Endometrium (tissue), 2 donors: ENCODE measurements around the gene MBNL1.
"Not testable (repeated sequence)": the region's sequence is repeated elsewhere in the genome, so short reads cannot be mapped to it uniquely, and the experiment has no call there.

Source experiments
- FAIRE-seq: peaks from 2 replicates; lab custom pipeline; 2012; peaks lifted over from hg19 to GRCh38; lab: Jason Lieb, UNC
- donor health status: control.
- donor health status: control.

MBNL1 gene

GRCh38 chr3:152319831-152320617 is 51.3 kb downstream of the MBNL1 start:
- no peak for FAIRE-seq

GRCh38 chr3:152321200-152321954 is 52.6 kb downstream of the MBNL1 start:
- FAIRE-seq, result no peak

GRCh38 chr3:152321955-152322377 is 53.2 kb downstream of the MBNL1 start:
- FAIRE-seq, result no peak

- no peak for FAIRE-seq
These were observed 54.0 kb downstream of the MBNL1 start for GRCh38 chr3:152322756-152323155.

- FAIRE-seq, result no peak
These were observed 55.1 kb downstream of the MBNL1 start for GRCh38 chr3:152323834-152324233.

- no peak for FAIRE-seq
These were observed 56.4 kb downstream of the MBNL1 start for GRCh38 chr3:152325136-152325535.

GRCh38 chr3:152327203-152327602 is 58.5 kb downstream of the MBNL1 start:
- FAIRE-seq, result no peak

- peak; percentile 72 for FAIRE-seq
These were observed 60.1 kb downstream of the MBNL1 start for GRCh38 chr3:152328841-152329240.

GRCh38 chr3:152330559-152330958 is 61.8 kb downstream of the MBNL1 start:
- FAIRE-seq, result no peak

- no peak for FAIRE-seq
These were observed 62.4 kb downstream of the MBNL1 start for GRCh38 chr3:152331018-152331541.

GRCh38 chr3:152331998-152332397 is 63.3 kb downstream of the MBNL1 start:
- FAIRE-seq, result no peak

GRCh38 chr3:152333928-152334327 is 65.2 kb downstream of the MBNL1 start:
- no peak for FAIRE-seq

GRCh38 chr3:152334761-152335160 is 66.0 kb downstream of the MBNL1 start:
- FAIRE-seq, result no peak

GRCh38 chr3:152335273-152335672 is 66.5 kb downstream of the MBNL1 start:
- no peak for FAIRE-seq

- not testable (repeated sequence) for FAIRE-seq
These were observed 68.6 kb downstream of the MBNL1 start for GRCh38 chr3:152337337-152337736.

- FAIRE-seq, result no peak
These were observed 69.5 kb downstream of the MBNL1 start for GRCh38 chr3:152338159-152338720.

GRCh38 chr3:152339881-152340505 is 71.3 kb downstream of the MBNL1 start:
- no peak for FAIRE-seq

- FAIRE-seq, result no peak
These were observed 76.5 kb downstream of the MBNL1 start for GRCh38 chr3:152345233-152345632.

- FAIRE-seq, result no peak
These were observed 77.3 kb downstream of the MBNL1 start for GRCh38 chr3:152346058-152346457.

GRCh38 chr3:152346740-152347139 is 78.0 kb downstream of the MBNL1 start:
- no peak for FAIRE-seq

- FAIRE-seq, result no peak
These were observed 79.9 kb downstream of the MBNL1 start for GRCh38 chr3:152348436-152349177.

GRCh38 chr3:152349392-152349791 is 80.7 kb downstream of the MBNL1 start:
- no peak for FAIRE-seq
